HG03442 (cell line): ENCODE results near the gene TBC1D19.

ENCODE experiments used
- ATAC-seq: cut with Tn5 transposase; IDR thresholded peaks from one replicate; pipeline ENCODE4 v1.9.1; 2021; ENCODE audit warnings: mild to moderate bottlenecking, moderate library complexity; ENCODE audit not compliant: unreplicated experiment

The TBC1D19 gene

GRCh38 chr4:26804925-26805324 is 221.0 kb downstream of the TBC1D19 start:
- ATAC-seq, result no peak
